Mucosa of descending colon (tissue), 3 donors: Measurements from ENCODE around the gene PARN. TPM values are rescaled to one million over a fixed set of nuclear protein-coding genes. Genes with fewer than 3 reads are reported as not detected.

ENCODE experiments used
- ATAC-seq: fragments of 200-7000 bp; cut with Tn5 transposase; one replicate; pipeline ENCODE4 v1.9.1; 2020; ENCODE audit warnings: mild to moderate bottlenecking, moderate library complexity
- DNase-seq, 3 donors: peaks; one replicate each; pipeline ENCODE4 v3.0.0-alpha.2; 2020
- H3K36me3 ChIP-seq: fragments of 200-600 bp; one replicate; pipeline ENCODE4 v1.8.0; 2021; ENCODE audit warnings: low read depth, mild to moderate bottlenecking
- H3K4me1 ChIP-seq: fragments of 200-600 bp; one replicate; pipeline ENCODE4 v1.8.0; 2021; ENCODE audit warnings: low read depth, mild to moderate bottlenecking
- H3K4me3 ChIP-seq: fragments of 200-600 bp; one replicate; pipeline ENCODE4 v1.8.0; 2021; ENCODE audit warnings: mild to moderate bottlenecking
- H3K9me3 ChIP-seq: fragments of 200-600 bp; one replicate; pipeline ENCODE4 v1.8.0; 2021; ENCODE audit warnings: mild to moderate bottlenecking
- intact Hi-C, 2 donors: fragments of 100-400 bp; cut with DNase I in 1 of 2; cut with micrococcal nuclease in 1 of 2; formaldehyde crosslinking; loops; one replicate each; pipeline versions ENCODE4 v1.11.0 to v1.11.1; 2022; cut with DNase I, micrococcal nuclease
- total RNA-seq, 3 donors: library from RNA; stranded (reverse); fragmentation: NEBNext Ultra II Directional in 2 of 3; extraction: Animal tissue kit (Norgen Biotek cat#: 25700) in 2 of 3; gene quantifications; one replicate each; pipeline versions ENCODE4 v1.2.1 to v1.2.4, GENCODE V29; 2021 to 2023
- TF ChIP-seq, protein P1 (sequence below): fragments of 200-600 bp; IDR thresholded peaks from one replicate; pipeline ENCODE4 v1.8.0; 2022; ENCODE audit warnings: antibody characterized with exemption, mild to moderate bottlenecking
- donor health status: DM: no; HTN: no; CAD: no; lungs with moderate emphysema.
- donor health status: DM: no; HTN: no; CAD: no.
- donor health status: DM: no; HTN: yes; CAD: no.

PARN gene
- total RNA-seq, 3 donors from 2014 or later = 31.5 to 34.0 (median 33.3) TPM

GRCh38 chr16:14392960-14393359 is 237.1 kb downstream of the PARN start:
- Histone ChIP-seq H3K4me3 (no peak overlapping the region), H3K36me3 (no peaks in the 10 kb centered on the region), H3K9me3 (no peaks in the 10 kb centered on the region), H3K4me1 (no peaks in the 10 kb centered on the region)
- no peak for DNase-seq
- intact Hi-C loops = no loop called here
- ATAC-seq = no peak
- TF ChIP-seq, protein P1, sequence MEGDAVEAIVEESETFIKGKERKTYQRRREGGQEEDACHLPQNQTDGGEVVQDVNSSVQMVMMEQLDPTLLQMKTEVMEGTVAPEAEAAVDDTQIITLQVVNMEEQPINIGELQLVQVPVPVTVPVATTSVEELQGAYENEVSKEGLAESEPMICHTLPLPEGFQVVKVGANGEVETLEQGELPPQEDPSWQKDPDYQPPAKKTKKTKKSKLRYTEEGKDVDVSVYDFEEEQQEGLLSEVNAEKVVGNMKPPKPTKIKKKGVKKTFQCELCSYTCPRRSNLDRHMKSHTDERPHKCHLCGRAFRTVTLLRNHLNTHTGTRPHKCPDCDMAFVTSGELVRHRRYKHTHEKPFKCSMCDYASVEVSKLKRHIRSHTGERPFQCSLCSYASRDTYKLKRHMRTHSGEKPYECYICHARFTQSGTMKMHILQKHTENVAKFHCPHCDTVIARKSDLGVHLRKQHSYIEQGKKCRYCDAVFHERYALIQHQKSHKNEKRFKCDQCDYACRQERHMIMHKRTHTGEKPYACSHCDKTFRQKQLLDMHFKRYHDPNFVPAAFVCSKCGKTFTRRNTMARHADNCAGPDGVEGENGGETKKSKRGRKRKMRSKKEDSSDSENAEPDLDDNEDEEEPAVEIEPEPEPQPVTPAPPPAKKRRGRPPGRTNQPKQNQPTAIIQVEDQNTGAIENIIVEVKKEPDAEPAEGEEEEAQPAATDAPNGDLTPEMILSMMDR = no peak

DNA sequence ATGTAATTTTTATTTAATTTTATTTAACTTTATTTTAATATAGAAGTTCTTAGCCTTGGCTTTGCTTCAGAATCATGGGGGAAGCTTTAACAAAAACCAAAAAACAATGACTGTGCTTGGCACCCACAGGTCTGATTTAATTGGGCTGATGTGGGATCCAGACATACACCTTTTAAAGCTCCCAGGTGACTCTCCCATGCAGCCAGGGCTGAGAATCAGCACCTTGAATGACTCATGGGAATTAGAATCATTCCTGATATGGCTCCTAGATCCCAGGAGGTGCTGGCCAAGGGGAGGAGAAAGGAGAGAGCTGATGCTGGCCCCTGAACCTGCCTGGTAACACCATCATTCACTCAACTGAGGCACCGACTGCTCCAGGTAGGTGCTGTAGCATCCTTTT is 240.7 kb downstream of the PARN start:
- no peaks in the 10 kb centered on the region for H3K36me3 ChIP-seq
- DNase-seq (no peak), ATAC-seq (no peak)
- intact Hi-C loops = no loop called here
- no peaks in the 10 kb centered on the region for H3K4me1 ChIP-seq
- H3K4me3 ChIP-seq = no peak overlapping the region
- TF ChIP-seq, protein P1 = no peak
- H3K9me3 ChIP-seq = no peaks in the 10 kb centered on the region

DNA sequence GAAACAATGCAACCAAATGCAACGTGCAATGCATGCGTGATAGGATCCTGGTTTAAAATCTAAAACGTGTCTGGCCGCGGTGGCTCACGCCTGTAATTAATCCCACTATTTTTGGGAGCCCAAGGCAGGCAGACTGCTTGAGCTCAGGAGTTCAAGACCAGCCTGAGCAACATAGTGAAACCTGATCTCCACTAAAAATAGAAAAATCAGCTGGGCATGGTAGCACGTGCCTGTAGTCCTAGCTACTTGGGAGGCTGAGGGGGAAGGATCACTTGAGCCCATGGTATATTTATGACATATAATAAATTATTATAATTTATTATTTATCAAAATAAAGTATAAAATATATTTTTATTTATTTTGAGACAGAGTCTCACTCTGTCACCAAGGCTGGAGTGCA is 241.8 kb downstream of the PARN start:
- DNase-seq (no peak), ATAC-seq (no peak)
- Histone ChIP-seq H3K4me3 (no peak overlapping the region), H3K36me3 (no peaks in the 10 kb centered on the region), H3K9me3 (no peaks in the 10 kb centered on the region), H3K4me1 (no peaks in the 10 kb centered on the region)
- TF ChIP-seq, protein P1 = no peak
- intact Hi-C loops = no loop called here

DNA sequence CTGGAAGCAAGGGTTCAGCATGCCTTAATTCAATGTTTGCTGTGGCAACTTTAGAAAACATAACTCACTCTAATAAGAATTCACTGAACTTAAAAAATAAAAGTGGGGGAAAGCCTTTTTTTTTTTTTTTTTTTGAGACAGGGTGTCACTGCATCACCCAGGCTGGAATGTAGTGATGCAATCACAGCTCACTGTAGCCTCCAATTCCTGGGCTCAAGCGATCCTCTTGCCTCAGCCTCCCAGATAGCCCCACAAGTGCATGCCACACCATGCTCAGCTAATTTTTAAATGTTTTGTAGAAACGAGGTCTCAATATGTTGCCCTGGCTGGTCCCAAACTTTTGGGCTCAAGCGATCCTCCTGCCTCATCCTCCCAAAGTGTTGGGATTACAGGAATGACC is 243.9 kb downstream of the PARN start:
- no peak for ATAC-seq
- Histone ChIP-seq H3K4me3 (no peak overlapping the region), H3K4me1 (no peaks in the 10 kb centered on the region), H3K36me3 (no peaks in the 10 kb centered on the region), H3K9me3 (no peaks in the 10 kb centered on the region)
- TF ChIP-seq, protein P1 = no peak
- intact Hi-C loops = no loop called here
- DNase-seq = no peak

Other genes starting within 250 kb of the PARN start
- 10 to 100 TPM; 59.4 to 71.1 (median 61.6) TPM for gene BFAR, start 2.7 kb upstream of the PARN start, total RNA-seq
- gene PLA2G10, start 64.0 kb upstream of the PARN start, total RNA-seq = 10 to 100 TPM; 20.9 to 53.1 (median 48.6) TPM
- gene NPIPA3, start 73.2 kb upstream of the PARN start, total RNA-seq = 1 to 10 TPM in 2 of 3 donors, not detected in 1; 1.1 to 3.4 TPM
- gene NPIPA2, start 112.3 kb upstream of the PARN start, total RNA-seq = 1 to 10 TPM; 3.9 to 8.8 (median 4.9) TPM
- 10 to 100 TPM; 78.4 to 93.1 (median 82.5) TPM for gene NOMO1, start 203.5 kb upstream of the PARN start, total RNA-seq